HepG2 (cell line): Measurements from ENCODE around the gene LIFR. TPM values are rescaled to one million over a fixed set of nuclear protein-coding genes. Genes with fewer than 3 reads are reported as not detected.

Experiments
- FOXK2 ChIP-seq: fragments of 450-650 bp; IDR thresholded peaks from 2 replicates; pipeline ENCODE4 v1.6.1; 2016
- GPBP1L1 ChIP-seq: sonication (generic); formaldehyde crosslinking; IDR thresholded peaks from 2 replicates; pipeline ENCODE4 v1.5.0; 2020; ENCODE audit warnings: mild to moderate bottlenecking, missing genetic modification reagents
- HIVEP1 ChIP-seq: sonication (generic); formaldehyde crosslinking; IDR thresholded peaks from 2 replicates; pipeline ENCODE4 v1.4.0; 2020; ENCODE audit warnings: mild to moderate bottlenecking, missing genetic modification reagents
- IRX3 ChIP-seq: sonication (generic); formaldehyde crosslinking; IDR thresholded peaks from 2 replicates; pipeline ENCODE4 v1.8.1; 2023; ENCODE audit warnings: mild to moderate bottlenecking, low read depth, missing genetic modification reagents, borderline replicate concordance
- KLF9 ChIP-seq: IDR thresholded peaks from 2 replicates; pipeline ENCODE4 v1.6.1; 2016; ENCODE audit warnings: low read depth
- LCORL ChIP-seq, 2 experiments: fragments of 450-650 bp in 1 of 2; sonication (generic) in 1 of 2; formaldehyde crosslinking in 1 of 2; IDR thresholded peaks; 2 replicates each; pipeline versions ENCODE4 v1.5.0 to v1.6.1; 2017 to 2020; ENCODE audit warnings: antibody characterized with exemption in 1 of 2, missing genetic modification reagents in 1 of 2
- NCOA2 ChIP-seq: sonication (generic); formaldehyde crosslinking; IDR thresholded peaks from 2 replicates; pipeline ENCODE4 v1.8.0; 2022; ENCODE audit warnings: inconsistent platforms
- PAWR ChIP-seq: sonication (generic); formaldehyde crosslinking; IDR thresholded peaks from 2 replicates; pipeline ENCODE4 v1.4.0; 2020; ENCODE audit warnings: missing genetic modification reagents, mild to moderate bottlenecking, borderline replicate concordance
- TARDBP ChIP-seq: sonication (generic); formaldehyde crosslinking; IDR thresholded peaks from 2 replicates; pipeline ENCODE4 v1.8.0; 2022; ENCODE audit warnings: mild to moderate bottlenecking, missing genetic modification reagents
- ZNF296 ChIP-seq: sonication (generic); formaldehyde crosslinking; conservative IDR thresholded peaks from 2 replicates; pipeline ENCODE4 v1.5.0; 2020; ENCODE audit warnings: mild to moderate bottlenecking, missing genetic modification reagents
- ZNF574 ChIP-seq: sonication (generic); formaldehyde crosslinking; IDR thresholded peaks from 2 replicates; pipeline ENCODE4 v1.4.0; 2020; ENCODE audit warnings: missing genetic modification reagents
- ZSCAN20 ChIP-seq: sonication (generic); formaldehyde crosslinking; IDR thresholded peaks from 2 replicates; pipeline ENCODE4 v1.4.0; 2020; ENCODE audit warnings: missing genetic modification reagents, mild to moderate bottlenecking, borderline replicate concordance
- polyA plus RNA-seq, 8 experiments: library from polyadenylated mRNA; depleted of rRNA in 3 of 8; stranded (reverse) in 7 of 8; unstranded in 1 of 8; fragments of >200 nt; fragmentation: Illumina TruSeq in 4 of 8; extraction: Trizol in 4 of 8; gene quantifications; 2 replicates each; pipeline versions ENCODE4 v1.2.1 to v1.2.3, GENCODE V29; 2011 to 2016; ENCODE audit warnings: low read depth in 4 of 8, missing spikeins in 1 of 8, mixed read lengths in 1 of 8; ENCODE audit not compliant: insufficient read depth in 1 of 8
- total RNA-seq, 5 experiments: library from RNA; depleted of rRNA; stranded (reverse); fragments of >200 nt; fragmentation: Illumina TruSeq; extraction: Trizol; gene quantifications; 2 replicates each; pipeline ENCODE4 v1.2.3, GENCODE V29; 2016; ENCODE audit warnings: low read depth in 1 of 5
- TF ChIP-seq, protein P1 (sequence below): sonication (generic); formaldehyde crosslinking; IDR thresholded peaks from 2 replicates; pipeline ENCODE4 v1.4.0; 2020; ENCODE audit warnings: missing genetic modification reagents
- TF ChIP-seq, protein P2 (sequence below), 2 experiments: fragments of 450-650 bp in 1 of 2; sonication (generic) in 1 of 2; formaldehyde crosslinking in 1 of 2; IDR thresholded peaks; 2 replicates each; pipeline versions ENCODE4 v1.6.1 to v1.8.0; 2016 to 2022; ENCODE audit warnings: antibody characterized with exemption in 1 of 2, mild to moderate bottlenecking in 1 of 2, missing genetic modification reagents in 1 of 2
- TF ChIP-seq, protein P3 (sequence below): sonication (generic); formaldehyde crosslinking; IDR thresholded peaks from 2 replicates; pipeline ENCODE4 v1.5.0; 2020; ENCODE audit warnings: mild to moderate bottlenecking, low read depth, missing genetic modification reagents, borderline replicate concordance

Gene LIFR
- total and polyA plus RNA-seq, 2 of the 13 experiments (the other 11 are each of a cell fraction or from before 2014, with no cell fraction given) = 6.3 to 25.2 TPM

DNA sequence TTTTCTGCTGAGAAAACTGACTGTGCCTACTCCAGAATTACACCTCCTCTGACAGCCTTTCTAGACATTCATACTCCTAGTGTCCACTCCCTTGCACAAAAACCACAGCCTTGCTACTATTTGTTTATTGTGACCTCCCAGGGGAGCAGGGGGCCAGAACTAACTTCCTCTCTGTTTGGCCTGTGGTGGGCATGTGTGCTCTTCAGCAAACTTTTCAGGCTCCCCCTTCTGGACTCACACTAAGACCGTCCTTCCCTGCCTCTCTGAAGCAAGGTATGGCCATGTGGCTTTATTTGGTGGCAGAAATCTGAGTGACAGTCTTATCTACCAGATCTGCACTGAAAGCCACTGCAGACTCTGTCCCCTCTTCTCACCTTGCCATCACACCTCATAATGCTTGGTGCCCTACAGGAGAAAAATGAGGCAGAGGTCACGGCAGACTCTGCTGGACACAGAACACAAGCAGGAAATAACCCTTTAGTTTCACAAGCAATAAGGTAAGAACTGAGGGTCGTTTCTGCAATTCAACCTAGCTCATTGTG is 28.2 kb downstream of the LIFR start (continued):
- TF ChIP-seq, protein P1, sequence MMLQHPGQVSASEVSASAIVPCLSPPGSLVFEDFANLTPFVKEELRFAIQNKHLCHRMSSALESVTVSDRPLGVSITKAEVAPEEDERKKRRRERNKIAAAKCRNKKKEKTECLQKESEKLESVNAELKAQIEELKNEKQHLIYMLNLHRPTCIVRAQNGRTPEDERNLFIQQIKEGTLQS (CRISPR knock-in tag) = no peak
- TF ChIP-seq IRX3 (CRISPR knock-in tag) (no peak; the same call in 1 of the 2 replicates), FOXK2 (no peak), ZNF574 (CRISPR knock-in tag) (peak; percentile 50; the same call in 1 of the 2 replicates), GPBP1L1 (no peak), ZNF296 (CRISPR knock-in tag) (no peak), HIVEP1 (CRISPR knock-in tag) (0 out of 2 replicates have a peak, but pooled peaks have one; percentile 39), PAWR (no peak), TARDBP (CRISPR knock-in tag) (peak; percentile 79), NCOA2 (CRISPR knock-in tag) (no peak; the same call in 1 of the 2 replicates), KLF9 (CRISPR knock-in tag) (no peak; the same call in 1 of the 2 replicates), LCORL (IDR thresholded peaks at IDR 0.05) (no peak), LCORL (CRISPR knock-in tag; IDR thresholded peaks at IDR 0.05) (peak; percentile 78), ZSCAN20 (no peak)
- TF ChIP-seq, protein P2, sequence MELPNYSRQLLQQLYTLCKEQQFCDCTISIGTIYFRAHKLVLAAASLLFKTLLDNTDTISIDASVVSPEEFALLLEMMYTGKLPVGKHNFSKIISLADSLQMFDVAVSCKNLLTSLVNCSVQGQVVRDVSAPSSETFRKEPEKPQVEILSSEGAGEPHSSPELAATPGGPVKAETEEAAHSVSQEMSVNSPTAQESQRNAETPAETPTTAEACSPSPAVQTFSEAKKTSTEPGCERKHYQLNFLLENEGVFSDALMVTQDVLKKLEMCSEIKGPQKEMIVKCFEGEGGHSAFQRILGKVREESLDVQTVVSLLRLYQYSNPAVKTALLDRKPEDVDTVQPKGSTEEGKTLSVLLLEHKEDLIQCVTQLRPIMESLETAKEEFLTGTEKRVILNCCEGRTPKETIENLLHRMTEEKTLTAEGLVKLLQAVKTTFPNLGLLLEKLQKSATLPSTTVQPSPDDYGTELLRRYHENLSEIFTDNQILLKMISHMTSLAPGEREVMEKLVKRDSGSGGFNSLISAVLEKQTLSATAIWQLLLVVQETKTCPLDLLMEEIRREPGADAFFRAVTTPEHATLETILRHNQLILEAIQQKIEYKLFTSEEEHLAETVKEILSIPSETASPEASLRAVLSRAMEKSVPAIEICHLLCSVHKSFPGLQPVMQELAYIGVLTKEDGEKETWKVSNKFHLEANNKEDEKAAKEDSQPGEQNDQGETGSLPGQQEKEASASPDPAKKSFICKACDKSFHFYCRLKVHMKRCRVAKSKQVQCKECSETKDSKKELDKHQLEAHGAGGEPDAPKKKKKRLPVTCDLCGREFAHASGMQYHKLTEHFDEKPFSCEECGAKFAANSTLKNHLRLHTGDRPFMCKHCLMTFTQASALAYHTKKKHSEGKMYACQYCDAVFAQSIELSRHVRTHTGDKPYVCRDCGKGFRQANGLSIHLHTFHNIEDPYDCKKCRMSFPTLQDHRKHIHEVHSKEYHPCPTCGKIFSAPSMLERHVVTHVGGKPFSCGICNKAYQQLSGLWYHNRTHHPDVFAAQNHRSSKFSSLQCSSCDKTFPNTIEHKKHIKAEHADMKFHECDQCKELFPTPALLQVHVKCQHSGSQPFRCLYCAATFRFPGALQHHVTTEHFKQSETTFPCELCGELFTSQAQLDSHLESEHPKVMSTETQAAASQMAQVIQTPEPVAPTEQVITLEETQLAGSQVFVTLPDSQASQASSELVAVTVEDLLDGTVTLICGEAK (IDR thresholded peaks at IDR 0.05) = no peak
- TF ChIP-seq, protein P2 (CRISPR knock-in tag; IDR thresholded peaks at IDR 0.05) = no peak
- TF ChIP-seq, protein P3, sequence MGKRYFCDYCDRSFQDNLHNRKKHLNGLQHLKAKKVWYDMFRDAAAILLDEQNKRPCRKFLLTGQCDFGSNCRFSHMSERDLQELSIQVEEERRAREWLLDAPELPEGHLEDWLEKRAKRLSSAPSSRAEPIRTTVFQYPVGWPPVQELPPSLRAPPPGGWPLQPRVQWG (CRISPR knock-in tag) = no peak
